ENCODE results near the gene ELF4.

ELF4 gene

GRCh38 chrX:130121505-130121800 lies 11.2 kb upstream of the ELF4 start:
- Histone ChIP-seq H3K9me2 (replicated peaks; ENCODE audit: control insufficient read depth, low read length) (no peaks in the 10 kb centered on the region), H3K36me3 (ENCODE audit: control insufficient read depth, low read length) (no peaks in the 10 kb centered on the region), H3K4me3 (ENCODE audit: low read length) (peak overlapping the region; percentile 75; the same call in 1 of the 2 replicates), H3K27ac (ENCODE audit: low read depth, low read length) (no peak overlapping the region), H4K20me1 (ENCODE audit: control insufficient read depth, insufficient read depth, low read depth, low read length) (no peaks in the 10 kb centered on the region), H3F3A (ENCODE audit: control insufficient read depth, insufficient read depth) (no peaks in the 10 kb centered on the region), H3K79me2 (ENCODE audit: control insufficient read depth, low read length) (no peaks in the 10 kb centered on the region), H3K9me3 (ENCODE audit: control insufficient read depth, insufficient read depth, low read length) (no peaks in the 10 kb centered on the region), H3K4me1 (ENCODE audit: control insufficient read depth, low read length) (peaks cover 39% of the 10 kb centered on the region), H3K27me3 (ENCODE audit: control insufficient read depth, low read length) (no peaks in the 10 kb centered on the region), H3K4me2 (ENCODE audit: low read length) (peak overlapping the region; percentile 82)
- TF ChIP-seq CTCF (IDR thresholded peaks at IDR 0.05; ENCODE audit: low read depth, low read length, poor library complexity, severe bottlenecking) (no peak), EZH2phosphoT487 (IDR thresholded peaks at IDR 0.05; ENCODE audit: borderline replicate concordance, low read length) (no peak)

GRCh38 chrX:130120746-130121504 lies 10.6 kb upstream of the ELF4 start:
- no peaks in the 10 kb centered on the region for H3K27me3 ChIP-seq (ENCODE audit: control insufficient read depth, low read length)
- H4K20me1 ChIP-seq (ENCODE audit: control insufficient read depth, insufficient read depth, low read depth, low read length): no peaks in the 10 kb centered on the region
- no peaks in the 10 kb centered on the region for H3K79me2 ChIP-seq (ENCODE audit: control insufficient read depth, low read length)
- TF ChIP-seq EZH2phosphoT487 (IDR thresholded peaks at IDR 0.05; ENCODE audit: borderline replicate concordance, low read length) (no peak), CTCF (IDR thresholded peaks at IDR 0.05; ENCODE audit: low read depth, low read length, poor library complexity, severe bottlenecking) (peak; percentile 69)
- no peaks in the 10 kb centered on the region for H3K36me3 ChIP-seq (ENCODE audit: control insufficient read depth, low read length)
- peak overlapping the region; percentile 82 for H3K4me2 ChIP-seq (ENCODE audit: low read length)
- H3K9me3 ChIP-seq (ENCODE audit: control insufficient read depth, insufficient read depth, low read length): no peaks in the 10 kb centered on the region
- H3K27ac ChIP-seq (ENCODE audit: low read depth, low read length): no peak overlapping the region; the same call in 1 of the 2 replicates
- H3F3A ChIP-seq (ENCODE audit: control insufficient read depth, insufficient read depth): no peaks in the 10 kb centered on the region
- peak overlapping the region; percentile 75 for H3K4me3 ChIP-seq (ENCODE audit: low read length)
- H3K4me1 ChIP-seq (ENCODE audit: control insufficient read depth, low read length): peaks cover 39% of the 10 kb centered on the region
- no peaks in the 10 kb centered on the region for H3K9me2 ChIP-seq (replicated peaks; ENCODE audit: control insufficient read depth, low read length)

- no peaks in the 10 kb centered on the region for H3F3A ChIP-seq (ENCODE audit: control insufficient read depth, insufficient read depth)
- no peaks in the 10 kb centered on the region for H4K20me1 ChIP-seq (ENCODE audit: control insufficient read depth, insufficient read depth, low read depth, low read length)
- no peak overlapping the region; the same call in 1 of the 2 replicates for H3K27ac ChIP-seq (ENCODE audit: low read depth, low read length)
- no peaks in the 10 kb centered on the region for H3K36me3 ChIP-seq (ENCODE audit: control insufficient read depth, low read length)
- no peaks in the 10 kb centered on the region for H3K79me2 ChIP-seq (ENCODE audit: control insufficient read depth, low read length)
- peaks cover 39% of the 10 kb centered on the region for H3K4me1 ChIP-seq (ENCODE audit: control insufficient read depth, low read length)
- H3K27me3 ChIP-seq (ENCODE audit: control insufficient read depth, low read length): no peaks in the 10 kb centered on the region
- H3K9me3 ChIP-seq (ENCODE audit: control insufficient read depth, insufficient read depth, low read length): no peaks in the 10 kb centered on the region
- H3K9me2 ChIP-seq (replicated peaks; ENCODE audit: control insufficient read depth, low read length): no peaks in the 10 kb centered on the region
- TF ChIP-seq EZH2phosphoT487 (IDR thresholded peaks at IDR 0.05; ENCODE audit: borderline replicate concordance, low read length) (no peak), CTCF (IDR thresholded peaks at IDR 0.05; ENCODE audit: low read depth, low read length, poor library complexity, severe bottlenecking) (no peak)
- peak overlapping the region; percentile 75 for H3K4me3 ChIP-seq (ENCODE audit: low read length)
- peak overlapping the region; percentile 82 for H3K4me2 ChIP-seq (ENCODE audit: low read length)
These were observed 10.0 kb upstream of the ELF4 start for GRCh38 chrX:130120321-130120731.

Data from DOHH2 (cell line).